ENCODE results near the gene GPR146.

DNA sequence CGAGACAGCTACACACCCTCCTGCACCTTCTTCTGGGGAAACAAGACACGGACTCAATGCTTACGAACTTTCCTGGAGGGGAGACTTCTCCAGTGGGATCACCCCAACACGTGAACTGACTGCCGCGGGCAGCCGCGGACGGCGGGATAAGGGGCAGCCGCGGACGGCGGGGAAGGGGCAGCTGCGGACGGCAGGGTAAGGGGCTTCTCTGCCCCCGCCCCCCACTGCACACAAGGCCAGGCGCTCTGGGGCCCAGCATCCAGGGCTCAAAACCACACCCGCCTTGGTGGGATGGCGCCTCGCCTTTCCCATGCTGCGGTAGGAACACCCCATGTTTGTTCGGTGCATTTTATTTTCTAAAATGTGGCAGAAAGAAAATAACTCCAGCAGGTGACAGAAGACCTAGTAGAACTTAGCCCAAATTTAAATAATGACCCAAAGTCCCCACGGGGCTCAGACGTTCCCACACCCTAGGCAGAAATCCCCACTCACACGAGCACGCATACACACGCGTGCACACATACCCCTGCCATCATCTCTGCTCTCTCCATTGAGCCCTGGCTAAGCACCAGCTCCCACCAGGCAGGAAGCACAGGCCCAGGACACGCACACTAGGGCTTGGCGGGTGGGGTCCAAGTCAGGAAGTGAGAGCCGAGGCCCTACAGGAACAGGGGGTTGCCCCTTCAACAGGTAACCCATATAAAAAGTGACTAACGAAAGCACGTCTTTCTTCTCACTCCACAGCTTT is 26.6 kb upstream of the GPR146 start:
- TF ChIP-seq EZH2 (conservative IDR thresholded peaks at IDR 0.05; ENCODE audit: low read depth, low read length) (no peak), NR2F1 (CRISPR knock-in tag; IDR thresholded peaks at IDR 0.05) (no peak), ZNF354B (CRISPR knock-in tag; IDR thresholded peaks at IDR 0.05) (no peak), ZNF20 (CRISPR knock-in tag; IDR thresholded peaks at IDR 0.05) (no peak), MEIS2 (CRISPR knock-in tag; IDR thresholded peaks at IDR 0.05) (no peak), ZNF639 (CRISPR knock-in tag; conservative IDR thresholded peaks at IDR 0.05) (no peak), KDM6A (CRISPR knock-in tag; IDR thresholded peaks at IDR 0.05; ENCODE audit: low read depth) (no peak), SMAD1 (CRISPR knock-in tag; IDR thresholded peaks at IDR 0.05; ENCODE audit: borderline replicate concordance, low read depth) (no peak), NCOA1 (CRISPR knock-in tag; IDR thresholded peaks at IDR 0.05) (no peak)

All from HepG2 (cell line).